Measurements from ENCODE around the gene CFAP119. TPM values are rescaled to one million over a fixed set of nuclear protein-coding genes. Genes with fewer than 3 reads are reported as not detected.

The CFAP119 gene
- polyA plus RNA-seq, 1 donor from 2014 or later = 0.63 TPM

DNA sequence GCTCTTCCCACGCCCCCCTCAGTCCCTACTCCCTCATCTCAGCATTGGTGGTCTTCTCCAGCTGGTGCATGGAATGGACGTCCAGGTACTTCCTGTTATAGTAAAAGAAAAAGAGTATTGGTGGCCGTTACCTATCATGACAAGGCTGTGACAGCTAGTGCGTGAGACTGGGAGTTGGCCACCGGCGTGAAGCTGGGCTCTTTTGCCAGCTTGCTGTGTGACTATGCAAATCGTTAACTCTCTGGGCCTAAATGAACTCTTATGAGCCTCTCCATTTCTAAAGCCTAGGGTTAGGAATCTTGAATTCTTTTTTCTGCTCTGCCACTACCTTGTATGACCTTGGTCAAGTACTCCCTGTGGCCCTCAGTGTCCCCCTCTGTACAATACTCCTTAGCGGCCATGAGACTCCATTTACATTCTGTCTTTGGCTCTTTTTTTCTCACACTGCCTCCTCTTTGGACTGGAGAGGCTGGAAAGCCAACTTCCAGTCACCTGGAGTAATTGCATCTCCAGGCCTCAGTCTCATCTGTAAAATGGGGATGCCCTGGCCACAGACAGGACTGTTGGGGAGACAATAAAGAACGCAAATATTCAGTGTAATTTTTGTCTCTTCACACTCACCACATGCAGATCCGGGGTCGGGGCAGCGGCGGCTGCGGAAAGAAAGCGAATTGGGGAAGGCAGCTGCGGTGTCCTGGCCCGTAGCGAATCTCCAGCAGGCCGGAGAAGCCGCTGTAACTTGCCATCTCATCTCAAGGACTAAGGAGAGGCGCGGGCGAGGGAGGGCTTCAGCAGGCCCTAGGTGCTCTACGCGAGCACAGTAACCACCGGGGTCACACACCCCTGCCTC is 1.1 kb downstream of the CFAP119 start:
- H3K27me3 Mint-ChIP-seq = no peaks in the 10 kb centered on the region
- peaks cover 20 to 45% (median 27%) of the 10 kb centered on the region in 3 donors for H3K4me1 Mint-ChIP-seq
- no peaks in the 10 kb centered on the region for H3K36me3 Mint-ChIP-seq
- peak overlapping the region; percentile 39 to 95 (median 95) for H3K27ac Mint-ChIP-seq
- H3K4me3 Mint-ChIP-seq = peak overlapping the region; percentile 95 to 99 (median 98)
- H3K9me3 Mint-ChIP-seq = no peaks in the 10 kb centered on the region

DNA sequence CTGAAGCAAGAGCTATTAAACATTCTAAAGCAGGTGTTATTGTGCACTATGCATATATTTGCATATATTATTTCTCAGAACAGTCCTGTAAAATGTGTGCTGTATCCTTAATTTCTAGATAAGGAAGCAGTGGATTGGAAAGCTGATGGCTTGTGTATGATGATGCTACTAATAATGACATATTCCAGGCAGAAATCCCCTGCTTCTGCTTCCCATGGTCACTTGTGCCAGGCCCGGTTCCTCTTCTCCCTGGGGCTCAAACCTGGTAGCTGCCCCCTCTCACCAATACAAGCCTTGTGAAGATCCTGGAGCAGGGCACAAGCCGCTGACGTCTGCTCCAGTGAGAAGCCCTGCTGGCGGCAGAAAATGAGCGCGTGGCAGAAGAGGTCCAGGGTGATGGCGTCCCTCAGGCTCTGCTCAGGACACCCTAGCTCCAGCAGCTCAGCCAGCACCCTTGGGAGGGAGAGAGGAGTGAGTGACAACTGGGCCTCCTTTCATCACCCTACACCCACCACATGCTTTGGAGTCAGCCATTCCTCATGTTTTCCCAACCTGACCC is 1.8 kb downstream of the CFAP119 start:
- peak overlapping the region in 1 of 3 donors; percentile 39 for H3K27ac Mint-ChIP-seq

DNA sequence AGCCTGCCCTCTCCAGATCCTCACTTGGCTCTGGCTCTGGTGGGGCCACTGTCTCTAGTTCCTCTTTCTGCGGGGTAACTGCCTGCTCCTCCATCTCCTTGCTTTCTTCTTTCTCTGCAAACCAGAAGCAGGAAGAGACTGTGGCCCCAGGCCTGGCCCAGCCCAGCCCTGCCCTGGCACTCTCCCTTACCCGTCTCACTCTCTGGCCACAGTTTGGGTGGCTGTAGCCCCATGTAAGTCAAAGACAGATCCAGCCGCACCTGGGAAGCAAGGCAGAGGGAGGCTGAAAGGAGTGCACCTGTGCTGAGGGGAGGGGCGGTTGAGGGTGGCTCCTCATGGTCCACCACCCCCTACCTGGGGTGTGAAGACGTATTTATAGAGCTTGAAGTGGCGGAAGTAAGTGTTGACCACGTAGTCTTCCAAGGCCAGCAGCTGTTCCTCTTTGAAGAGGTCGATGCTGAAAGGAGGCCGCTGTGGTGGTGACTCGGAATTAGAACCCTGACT is 2.8 kb downstream of the CFAP119 start:
- Mint-ChIP-seq H3K36me3 (no peaks in the 10 kb centered on the region), H3K4me1 (peaks cover 20 to 41% (median 27%) of the 10 kb centered on the region in 3 donors), H3K9me3 (no peaks in the 10 kb centered on the region), H3K27ac (peak overlapping the region in 2 of 3 donors; percentile 81 to 87), H3K27me3 (no peaks in the 10 kb centered on the region), H3K4me3 (peak overlapping the region in 2 of 4 donors; percentile 49 to 98)

More for the DNA sequence above, 1.8 kb downstream of the CFAP119 start:
- H3K9me3 Mint-ChIP-seq = no peaks in the 10 kb centered on the region
- no peaks in the 10 kb centered on the region for H3K36me3 Mint-ChIP-seq
- peaks cover 20 to 41% (median 27%) of the 10 kb centered on the region in 3 donors for H3K4me1 Mint-ChIP-seq
- no peaks in the 10 kb centered on the region for H3K27me3 Mint-ChIP-seq
- peak overlapping the region in 2 of 4 donors; percentile 80 to 98 for H3K4me3 Mint-ChIP-seq

DNA sequence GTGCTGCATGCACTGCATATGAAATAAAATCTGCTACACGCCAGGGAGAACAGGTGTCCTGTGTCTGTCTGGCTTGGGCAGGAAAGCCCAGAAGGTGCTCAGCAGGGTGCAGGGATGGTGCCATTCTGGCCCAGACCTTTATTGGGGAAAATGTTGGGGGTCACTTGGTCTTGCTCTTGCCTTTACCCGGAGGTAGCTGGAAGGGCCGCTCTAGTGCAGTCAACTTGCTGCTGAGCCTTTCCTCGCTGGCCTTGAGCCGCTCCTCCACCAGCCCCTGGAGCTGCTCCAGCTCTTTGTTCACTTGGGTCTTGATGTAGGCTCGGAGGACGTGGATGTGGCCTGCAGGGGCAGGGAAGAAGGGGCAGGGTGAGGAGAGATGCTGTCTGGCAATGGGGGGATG is 4.5 kb downstream of the CFAP119 start:
- no peaks in the 10 kb centered on the region for H3K9me3 Mint-ChIP-seq
- H3K27ac Mint-ChIP-seq = peak overlapping the region in 1 of 3 donors; percentile 10
- no peaks in the 10 kb centered on the region for H3K27me3 Mint-ChIP-seq
- H3K4me1 Mint-ChIP-seq = peaks cover 17 to 32% (median 20%) of the 10 kb centered on the region in 3 donors
- H3K4me3 Mint-ChIP-seq = peak overlapping the region in 1 of 4 donors; percentile 57
- H3K36me3 Mint-ChIP-seq = no peaks in the 10 kb centered on the region

DNA sequence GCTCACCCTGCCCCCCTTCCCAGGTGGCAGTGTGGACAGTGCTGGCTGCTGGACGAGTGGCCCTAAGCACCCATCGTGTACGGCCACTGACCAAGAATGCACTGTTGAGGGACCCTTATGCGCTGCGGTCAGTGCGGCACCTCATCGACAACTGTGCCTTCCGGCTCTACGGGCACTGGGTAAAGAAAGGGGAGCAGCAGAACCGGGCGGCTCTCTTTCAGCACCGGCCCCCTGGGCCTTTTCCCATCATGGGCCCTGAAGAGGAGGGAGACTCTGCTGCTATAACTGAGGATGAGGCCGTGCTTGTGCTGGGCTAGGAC is 5.1 kb downstream of the CFAP119 start:
- Mint-ChIP-seq H3K4me1 (peaks cover 15 to 26% (median 16%) of the 10 kb centered on the region in 3 donors), H3K27me3 (no peaks in the 10 kb centered on the region), H3K36me3 (no peaks in the 10 kb centered on the region), H3K4me3 (no peak overlapping the region), H3K9me3 (no peaks in the 10 kb centered on the region), H3K27ac (peak overlapping the region in 2 of 3 donors; percentile 10 to 16)

DNA sequence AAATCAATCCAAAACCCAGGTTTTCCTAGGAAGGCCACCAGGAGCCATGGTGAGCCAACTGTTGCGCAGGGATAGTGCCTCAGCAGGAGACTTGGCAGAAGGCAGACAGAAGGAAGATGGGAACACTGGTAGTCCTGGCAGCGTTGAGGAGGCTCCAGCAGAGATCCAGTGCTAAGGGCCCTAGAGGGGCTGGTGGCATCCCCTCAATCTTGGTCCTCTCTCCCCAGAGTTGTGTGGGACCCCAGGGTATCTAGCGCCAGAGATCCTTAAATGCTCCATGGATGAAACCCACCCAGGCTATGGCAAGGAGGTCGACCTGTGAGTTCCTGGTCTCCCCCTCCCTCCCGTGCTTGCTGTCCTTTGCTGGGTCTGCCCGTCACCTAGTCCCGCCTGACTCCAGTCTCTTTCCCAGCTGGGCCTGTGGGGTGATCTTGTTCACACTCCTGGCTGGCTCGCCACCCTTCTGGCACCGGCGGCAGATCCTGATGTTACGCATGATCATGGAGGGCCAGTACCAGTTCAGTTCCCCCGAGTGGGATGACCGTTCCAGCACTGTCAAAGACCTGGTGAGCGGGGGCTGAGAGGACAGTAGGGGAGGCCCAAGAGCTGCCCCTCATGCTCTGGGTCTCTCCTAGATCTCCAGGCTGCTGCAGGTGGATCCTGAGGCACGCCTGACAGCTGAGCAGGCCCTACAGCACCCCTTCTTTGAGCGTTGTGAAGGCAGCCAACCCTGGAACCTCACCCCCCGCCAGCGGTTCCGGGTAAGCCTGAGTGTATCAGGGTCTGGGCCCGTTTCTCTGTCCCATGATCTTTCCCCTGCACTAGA is 5.7 kb downstream of the CFAP119 start:
- H3K9me3 Mint-ChIP-seq = no peaks in the 10 kb centered on the region
- peak overlapping the region in 2 of 4 donors; percentile 48 to 52 for H3K4me3 Mint-ChIP-seq
- peaks cover 15 to 22% (median 16%) of the 10 kb centered on the region in 3 donors for H3K4me1 Mint-ChIP-seq
- peak overlapping the region in 1 of 3 donors; percentile 16 for H3K27ac Mint-ChIP-seq
- H3K27me3 Mint-ChIP-seq = no peaks in the 10 kb centered on the region
- H3K36me3 Mint-ChIP-seq = no peaks in the 10 kb centered on the region

DNA sequence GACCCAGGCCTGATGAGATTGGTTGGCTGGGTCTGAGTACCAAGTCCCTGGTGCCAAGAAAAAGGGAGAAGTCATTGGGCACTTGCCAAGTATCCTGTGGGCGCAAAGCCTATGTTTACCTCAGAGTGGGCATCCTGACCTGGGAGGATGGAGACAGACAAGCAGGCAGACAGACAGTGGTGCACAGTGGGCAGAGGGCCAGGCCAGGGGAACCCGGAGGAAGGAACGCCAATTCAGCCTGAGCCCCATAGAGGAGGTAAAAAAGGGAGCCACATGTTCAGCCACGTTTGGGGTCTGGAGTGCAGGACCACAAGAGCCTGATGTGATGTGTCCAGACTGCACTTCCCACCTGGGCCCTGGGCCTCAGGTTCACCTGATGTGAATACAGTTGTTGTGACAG is 8.3 kb downstream of the CFAP119 start:
- Mint-ChIP-seq H3K4me1 (peaks cover 2 to 10% (median 7%) of the 10 kb centered on the region in 3 donors), H3K4me3 (peak overlapping the region in 1 of 4 donors; percentile 48), H3K9me3 (no peaks in the 10 kb centered on the region), H3K27me3 (no peaks in the 10 kb centered on the region), H3K27ac (no peak overlapping the region), H3K36me3 (no peaks in the 10 kb centered on the region)

DNA sequence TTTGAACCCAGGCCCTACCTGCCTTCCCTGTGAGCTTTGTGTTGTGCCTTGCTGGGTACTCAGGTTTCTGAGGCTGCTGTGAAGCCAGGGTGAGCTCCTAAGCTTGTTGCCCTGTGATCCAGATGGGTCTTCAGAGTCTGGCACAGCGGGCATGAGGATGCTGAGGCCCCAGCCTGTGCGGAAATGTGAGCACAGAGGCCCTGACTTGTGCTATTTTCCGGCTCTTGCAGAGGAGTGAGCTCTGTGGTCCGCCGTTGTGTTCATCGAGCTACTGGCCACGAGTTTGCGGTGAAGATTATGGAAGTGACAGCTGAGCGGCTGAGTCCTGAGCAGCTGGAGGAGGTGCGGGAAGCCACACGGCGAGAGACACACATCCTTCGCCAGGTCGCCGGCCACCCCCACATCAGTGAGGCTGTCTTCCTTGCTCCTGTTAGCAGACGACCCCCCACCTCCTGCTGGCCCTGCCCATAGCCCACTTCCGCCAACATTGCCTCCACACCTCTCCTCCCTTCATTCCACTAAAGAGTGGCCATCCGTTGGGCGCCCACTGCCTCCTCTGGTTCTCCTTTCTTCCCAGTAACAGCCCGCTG is 10.9 kb downstream of the CFAP119 start:
- no peaks in the 10 kb centered on the region for H3K27me3 Mint-ChIP-seq
- H3K36me3 Mint-ChIP-seq = no peaks in the 10 kb centered on the region
- peak overlapping the region in 2 of 3 donors; percentile 16 to 28 for H3K27ac Mint-ChIP-seq
- no peaks in the 10 kb centered on the region for H3K9me3 Mint-ChIP-seq
- H3K4me1 Mint-ChIP-seq = peaks cover 5 to 16% (median 12%) of the 10 kb centered on the region in 3 donors
- peak overlapping the region in 2 of 4 donors; percentile 49 to 87 for H3K4me3 Mint-ChIP-seq

DNA sequence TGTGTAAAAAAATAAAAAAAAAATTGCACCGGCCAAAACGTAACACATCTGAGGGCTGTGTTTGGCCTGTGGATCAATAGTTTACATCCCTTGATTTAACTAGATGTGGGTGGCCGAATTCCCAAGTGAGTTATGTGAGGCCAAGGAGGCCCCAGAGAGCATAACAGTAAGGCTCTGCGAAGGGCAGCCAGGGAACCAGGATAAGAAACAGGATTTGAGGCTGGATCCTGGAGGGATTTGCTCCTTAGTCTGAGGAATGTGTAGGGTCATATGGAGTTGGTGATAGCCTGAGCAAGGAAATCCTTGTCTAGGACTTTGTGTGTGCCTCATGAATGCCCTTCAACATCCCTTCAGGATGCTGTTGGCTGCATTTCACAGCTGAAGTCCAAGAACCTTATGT is 11.7 kb downstream of the CFAP119 start:
- Mint-ChIP-seq H3K27ac (peak overlapping the region in 1 of 3 donors; percentile 28), H3K9me3 (no peaks in the 10 kb centered on the region), H3K36me3 (no peaks in the 10 kb centered on the region), H3K4me3 (peak overlapping the region; percentile 47 to 87 (median 63)), H3K27me3 (no peaks in the 10 kb centered on the region), H3K4me1 (peaks cover 5 to 16% (median 12%) of the 10 kb centered on the region in 3 donors)

DNA sequence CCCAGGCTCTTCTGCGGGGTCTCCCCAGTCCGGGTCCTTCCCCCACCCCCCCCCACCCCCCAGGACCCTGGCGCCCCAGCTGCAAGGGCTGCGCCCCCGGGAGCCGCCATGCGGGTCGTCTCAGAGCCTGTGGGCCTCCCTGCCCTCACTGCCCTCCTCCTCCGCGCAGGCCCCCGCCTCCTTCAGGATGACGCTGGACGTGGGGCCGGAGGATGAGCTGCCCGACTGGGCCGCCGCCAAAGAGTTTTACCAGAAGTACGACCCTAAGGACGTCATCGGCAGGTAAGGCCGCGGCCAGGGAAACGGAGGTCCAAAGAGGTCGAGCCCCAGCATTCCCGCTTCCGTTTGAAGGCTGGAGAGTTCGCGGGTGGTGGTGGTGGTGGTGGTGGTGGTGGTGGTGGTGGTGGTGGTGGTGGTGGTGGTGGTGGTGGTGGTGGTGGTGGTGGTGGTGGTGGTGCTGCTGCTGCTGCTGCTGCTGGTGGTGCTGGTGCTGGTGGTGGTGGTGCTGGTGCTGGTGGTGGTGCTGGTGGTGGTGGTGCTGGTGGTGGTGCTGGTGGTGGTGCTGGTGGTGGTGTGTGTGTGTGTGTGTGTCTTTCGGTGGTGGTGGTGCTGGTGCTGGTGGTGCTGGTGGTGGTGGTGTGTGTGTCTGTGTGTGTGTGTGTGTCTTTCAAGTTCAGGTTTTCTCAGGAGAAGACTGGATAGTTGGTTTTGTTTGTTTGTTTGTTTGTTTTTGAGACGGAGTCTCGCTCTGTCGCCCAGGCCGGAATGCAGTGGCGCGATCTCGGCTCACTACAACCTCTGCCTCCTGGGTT is 13.0 kb downstream of the CFAP119 start:
- no peaks in the 10 kb centered on the region for H3K36me3 Mint-ChIP-seq
- H3K27me3 Mint-ChIP-seq = no peaks in the 10 kb centered on the region
- peak overlapping the region; percentile 87 to 97 (median 92) for H3K4me3 Mint-ChIP-seq
- H3K27ac Mint-ChIP-seq = peak overlapping the region in 2 of 3 donors; percentile 84 to 98
- H3K9me3 Mint-ChIP-seq = no peaks in the 10 kb centered on the region
- H3K4me1 Mint-ChIP-seq = peaks cover 5 to 16% (median 12%) of the 10 kb centered on the region in 3 donors

DNA sequence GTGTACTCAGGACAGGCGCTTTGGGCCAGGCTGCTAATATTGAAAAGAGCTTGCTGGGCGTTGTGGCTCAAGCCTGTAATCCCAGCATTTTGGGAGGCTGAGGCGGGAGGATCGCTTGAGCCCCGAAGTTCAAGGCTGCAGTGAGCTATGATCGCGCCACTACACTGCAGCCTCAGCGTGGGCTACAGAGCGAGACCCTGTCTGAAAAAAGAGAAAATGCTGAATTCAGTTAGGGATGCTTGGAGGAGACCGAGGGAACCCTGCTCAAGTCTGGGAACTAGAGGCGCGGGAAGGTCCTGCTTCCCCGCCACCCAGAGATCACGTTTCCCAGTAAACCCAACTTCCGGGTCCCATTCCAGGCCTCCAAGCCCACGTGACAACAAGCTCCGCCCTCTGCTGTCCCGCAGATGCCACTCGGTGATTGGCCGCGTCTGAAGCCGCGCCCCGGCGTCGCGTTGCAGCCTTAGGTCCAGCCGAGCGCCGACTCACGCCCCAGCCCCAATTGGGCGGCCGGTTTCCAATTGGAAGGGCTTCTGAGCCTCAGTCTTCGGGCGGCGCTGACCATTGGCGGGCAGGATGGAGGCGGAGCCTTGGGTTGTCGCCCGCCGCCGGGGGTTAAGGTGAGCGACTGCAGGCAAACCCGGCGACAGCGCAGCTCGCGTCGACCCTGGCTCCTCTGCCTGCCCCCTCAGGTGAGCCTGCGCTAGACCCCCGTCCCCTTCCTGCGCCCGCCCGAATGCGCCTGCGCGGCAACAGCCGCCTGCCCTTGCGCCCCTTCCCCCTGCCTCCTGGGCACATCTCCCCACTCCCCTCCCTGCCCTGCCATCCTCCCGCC is 13.8 kb downstream of the CFAP119 start, which contains the start of gene PHKG2:
PHKG2 (plus strand) TSS at position 627 of the 835 bp plus-strand sequence. CDS start 396 bp downstream, outside the sequence.
- Mint-ChIP-seq H3K27ac (peak within 1 kb of the TSS; percentile 84 to 98 (median 94)), H3K9me3 (no peaks in the 10 kb centered on the region), H3K4me1 (peaks cover 5 to 16% (median 12%) of the 10 kb centered on the region in 3 donors), H3K27me3 (no peaks in the 10 kb centered on the region), H3K36me3 (no peaks in the 10 kb centered on the region), H3K4me3 (peak within 1 kb of the TSS; percentile 87 to 97 (median 92))

DNA sequence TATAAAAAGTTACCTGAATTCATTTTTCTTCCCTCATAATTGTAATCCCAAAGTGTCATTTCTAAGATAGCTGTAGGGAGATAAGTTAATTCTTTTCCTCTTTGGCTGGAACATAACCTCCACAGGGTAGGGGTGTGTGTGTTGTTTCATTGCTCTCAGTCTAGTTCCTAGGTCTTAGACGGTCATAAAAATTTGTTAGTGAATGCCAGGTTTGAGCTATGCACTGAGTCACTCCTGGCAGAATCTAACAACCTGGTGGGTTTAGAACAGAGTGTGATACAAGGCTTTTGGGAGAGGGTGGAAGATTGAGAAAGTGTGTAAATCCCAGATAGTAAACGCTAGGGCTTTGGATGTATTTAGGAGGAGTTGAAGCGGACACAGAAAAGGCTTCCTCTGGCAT is 14.5 kb downstream of the CFAP119 start:
- H3K27ac Mint-ChIP-seq = peak overlapping the region; percentile 84 to 98 (median 94)

More for the DNA sequence above, 14.5 kb downstream of the CFAP119 start:
- Mint-ChIP-seq H3K4me1 (peaks cover 5 to 16% (median 12%) of the 10 kb centered on the region in 3 donors), H3K4me3 (peak overlapping the region; percentile 87 to 97 (median 92)), H3K36me3 (no peaks in the 10 kb centered on the region), H3K9me3 (no peaks in the 10 kb centered on the region), H3K27me3 (no peaks in the 10 kb centered on the region)

Data from IgD-negative memory B cell (primary cell).